ENCODE measurements around the gene TOGARAM2. TPM values are rescaled to one million over a fixed set of nuclear protein-coding genes. Genes with fewer than 3 reads are reported as not detected.

Gene TOGARAM2
- total RNA-seq, 4 donors from 2014 or later: 6.4 to 64.4 (median 24.3) TPM

- no peak for ATAC-seq
These were observed 61.5 kb downstream of the TOGARAM2 start for GRCh38 chr2:29042561-29043075.

GRCh38 chr2:29044459-29044858 lies 63.4 kb downstream of the TOGARAM2 start:
- H3K9me3 ChIP-seq: no peaks in the 10 kb centered on the region
- intact Hi-C loops (cut with DNase I; ENCODE audit: low total_unique reads) (no loop called here), in situ Hi-C loops (cut with MboI; ENCODE audit: low sequenced_read_pairs in 4 of 4) (no loop called here)
- no peaks in the 10 kb centered on the region for H3K4me1 ChIP-seq
- H3K4me3 ChIP-seq: no peak overlapping the region
- ATAC-seq (no peak), DNase-seq (no peak)
- H3K27ac ChIP-seq: no peak overlapping the region
- no peaks in the 10 kb centered on the region for H3K27me3 ChIP-seq
- H3K36me3 ChIP-seq: peaks cover 0 to 5% of the 10 kb centered on the region in 2 donors
- TF ChIP-seq POLR2A (IDR thresholded peaks at IDR 0.05): no peak

More at GRCh38 chr2:29042561-29043075, 61.5 kb downstream of the TOGARAM2 start:
- no peak for DNase-seq
- TF ChIP-seq CTCF (IDR thresholded peaks at IDR 0.05 in 4 of 5, conservative IDR thresholded peaks at IDR 0.05 in 1 of 5) (no peak), POLR2A (IDR thresholded peaks at IDR 0.05) (no peak)
- Histone ChIP-seq H3K4me1 (no peaks in the 10 kb centered on the region), H3K9me3 (no peaks in the 10 kb centered on the region), H3K36me3 (peaks cover 0 to 6% of the 10 kb centered on the region in 2 donors), H3K4me3 (no peak overlapping the region), H3K27ac (no peak overlapping the region), H3K27me3 (no peaks in the 10 kb centered on the region)
- intact Hi-C loops (cut with DNase I; ENCODE audit: low total_unique reads): no loop called here
- in situ Hi-C loops (cut with MboI; ENCODE audit: low sequenced_read_pairs in 4 of 4): no loop called here

- peaks cover 0 to 5% of the 10 kb centered on the region in 2 donors for H3K36me3 ChIP-seq
- H3K4me1 ChIP-seq: no peaks in the 10 kb centered on the region
- in situ Hi-C loops (cut with MboI; ENCODE audit: low sequenced_read_pairs in 4 of 4) (no loop called here), intact Hi-C loops (cut with DNase I; ENCODE audit: low total_unique reads) (no loop called here)
- no peak for DNase-seq
- no peak for TF ChIP-seq POLR2A (IDR thresholded peaks at IDR 0.05)
- TF ChIP-seq CTCF (IDR thresholded peaks at IDR 0.05 in 4 of 5, conservative IDR thresholded peaks at IDR 0.05 in 1 of 5): no peak
- H3K9me3 ChIP-seq: no peaks in the 10 kb centered on the region
- ATAC-seq: no peak
- H3K27me3 ChIP-seq: no peaks in the 10 kb centered on the region
- H3K27ac ChIP-seq: no peak overlapping the region
- no peak overlapping the region for H3K4me3 ChIP-seq
These were observed 65.2 kb downstream of the TOGARAM2 start for GRCh38 chr2:29046321-29046720.

- in situ Hi-C loops (cut with MboI; ENCODE audit: low sequenced_read_pairs in 4 of 4) (no loop called here), intact Hi-C loops (cut with DNase I; ENCODE audit: low total_unique reads) (no loop called here)
- DNase-seq (no peak), ATAC-seq (no peak)
- no peaks in the 10 kb centered on the region for H3K27me3 ChIP-seq
- H3K36me3 ChIP-seq: peaks cover 0 to 5% of the 10 kb centered on the region in 2 donors
- no peaks in the 10 kb centered on the region for H3K9me3 ChIP-seq
- TF ChIP-seq CTCF (IDR thresholded peaks at IDR 0.05 in 4 of 5, conservative IDR thresholded peaks at IDR 0.05 in 1 of 5) (no peak), POLR2A (IDR thresholded peaks at IDR 0.05) (no peak)
- H3K4me3 ChIP-seq: no peak overlapping the region
- no peak overlapping the region for H3K27ac ChIP-seq
- H3K4me1 ChIP-seq: no peaks in the 10 kb centered on the region
These were observed 66.2 kb downstream of the TOGARAM2 start for GRCh38 chr2:29047083-29047845.

GRCh38 chr2:29050591-29050990 lies 69.5 kb downstream of the TOGARAM2 start:
- ATAC-seq (no peak), DNase-seq (no peak)
- Histone ChIP-seq H3K4me3 (no peak overlapping the region), H3K36me3 (peaks cover 0 to 5% of the 10 kb centered on the region in 2 donors), H3K9me3 (no peaks in the 10 kb centered on the region), H3K4me1 (no peaks in the 10 kb centered on the region), H3K27ac (no peak overlapping the region), H3K27me3 (no peaks in the 10 kb centered on the region)
- intact Hi-C loops (cut with DNase I; ENCODE audit: low total_unique reads) (no loop called here), in situ Hi-C loops (cut with MboI; ENCODE audit: low sequenced_read_pairs in 4 of 4) (no loop called here)
- TF ChIP-seq CTCF (IDR thresholded peaks at IDR 0.05 in 4 of 5, conservative IDR thresholded peaks at IDR 0.05 in 1 of 5) (no peak), POLR2A (IDR thresholded peaks at IDR 0.05) (no peak)
